OCI-LY1 (cell line): ENCODE data around the gene IHH.

Experiments used
- EZH2 ChIP-seq: fragments of 200-600 bp; sonication (generic), shearing (Covaris generic); IDR thresholded peaks from 2 replicates; pipeline ENCODE4 v1.8.0; 2017; ENCODE audit warnings: borderline replicate concordance, mixed run types, mild to moderate bottlenecking, antibody characterized with exemption, low read length, moderate library complexity, mixed read lengths
- TF ChIP-seq, protein P1 (sequence below): fragments of 200-600 bp; sonication (generic), shearing (Covaris generic); IDR thresholded peaks from 2 replicates; pipeline ENCODE4 v1.5.1; 2017; ENCODE audit warnings: mild to moderate bottlenecking, antibody characterized with exemption, low read length, moderate library complexity, mixed read lengths

DNA sequence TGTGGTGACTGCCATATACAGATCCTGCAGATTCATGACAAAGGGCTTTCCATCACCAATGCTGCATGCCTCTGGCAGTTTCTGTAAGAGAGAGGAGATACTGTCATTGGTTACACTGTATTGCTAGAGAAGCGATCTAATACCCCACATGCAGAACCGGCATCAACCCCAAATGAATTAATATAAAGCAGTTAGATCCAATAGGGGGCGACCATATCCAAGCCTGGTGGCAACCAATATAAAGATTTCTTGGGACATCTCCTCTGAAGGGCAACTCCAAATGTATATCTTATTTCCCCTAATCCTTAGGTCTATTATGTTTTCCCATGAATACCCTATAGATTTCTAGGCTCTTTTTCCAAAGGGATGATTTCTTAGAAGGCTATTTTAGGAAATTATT is 17.4 kb upstream of the IHH start:
- TF ChIP-seq, protein P1, sequence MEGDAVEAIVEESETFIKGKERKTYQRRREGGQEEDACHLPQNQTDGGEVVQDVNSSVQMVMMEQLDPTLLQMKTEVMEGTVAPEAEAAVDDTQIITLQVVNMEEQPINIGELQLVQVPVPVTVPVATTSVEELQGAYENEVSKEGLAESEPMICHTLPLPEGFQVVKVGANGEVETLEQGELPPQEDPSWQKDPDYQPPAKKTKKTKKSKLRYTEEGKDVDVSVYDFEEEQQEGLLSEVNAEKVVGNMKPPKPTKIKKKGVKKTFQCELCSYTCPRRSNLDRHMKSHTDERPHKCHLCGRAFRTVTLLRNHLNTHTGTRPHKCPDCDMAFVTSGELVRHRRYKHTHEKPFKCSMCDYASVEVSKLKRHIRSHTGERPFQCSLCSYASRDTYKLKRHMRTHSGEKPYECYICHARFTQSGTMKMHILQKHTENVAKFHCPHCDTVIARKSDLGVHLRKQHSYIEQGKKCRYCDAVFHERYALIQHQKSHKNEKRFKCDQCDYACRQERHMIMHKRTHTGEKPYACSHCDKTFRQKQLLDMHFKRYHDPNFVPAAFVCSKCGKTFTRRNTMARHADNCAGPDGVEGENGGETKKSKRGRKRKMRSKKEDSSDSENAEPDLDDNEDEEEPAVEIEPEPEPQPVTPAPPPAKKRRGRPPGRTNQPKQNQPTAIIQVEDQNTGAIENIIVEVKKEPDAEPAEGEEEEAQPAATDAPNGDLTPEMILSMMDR = no peak; the same call in 1 of the 2 replicates
- TF ChIP-seq EZH2 = no peak
